VCaP (cell line): Measurements from ENCODE around the gene EFHB.

Experiments
- H3K27ac ChIP-seq: fragments of 450-650 bp; 2 replicates; pipeline ENCODE4 v1.5.1; 2017
- TF ChIP-seq, protein P1 (sequence below): fragments of 450-650 bp; conservative IDR thresholded peaks from 2 replicates; pipeline ENCODE4 v1.5.1; 2017; ENCODE audit warnings: mild to moderate bottlenecking, moderate library complexity

EFHB gene, protein sequence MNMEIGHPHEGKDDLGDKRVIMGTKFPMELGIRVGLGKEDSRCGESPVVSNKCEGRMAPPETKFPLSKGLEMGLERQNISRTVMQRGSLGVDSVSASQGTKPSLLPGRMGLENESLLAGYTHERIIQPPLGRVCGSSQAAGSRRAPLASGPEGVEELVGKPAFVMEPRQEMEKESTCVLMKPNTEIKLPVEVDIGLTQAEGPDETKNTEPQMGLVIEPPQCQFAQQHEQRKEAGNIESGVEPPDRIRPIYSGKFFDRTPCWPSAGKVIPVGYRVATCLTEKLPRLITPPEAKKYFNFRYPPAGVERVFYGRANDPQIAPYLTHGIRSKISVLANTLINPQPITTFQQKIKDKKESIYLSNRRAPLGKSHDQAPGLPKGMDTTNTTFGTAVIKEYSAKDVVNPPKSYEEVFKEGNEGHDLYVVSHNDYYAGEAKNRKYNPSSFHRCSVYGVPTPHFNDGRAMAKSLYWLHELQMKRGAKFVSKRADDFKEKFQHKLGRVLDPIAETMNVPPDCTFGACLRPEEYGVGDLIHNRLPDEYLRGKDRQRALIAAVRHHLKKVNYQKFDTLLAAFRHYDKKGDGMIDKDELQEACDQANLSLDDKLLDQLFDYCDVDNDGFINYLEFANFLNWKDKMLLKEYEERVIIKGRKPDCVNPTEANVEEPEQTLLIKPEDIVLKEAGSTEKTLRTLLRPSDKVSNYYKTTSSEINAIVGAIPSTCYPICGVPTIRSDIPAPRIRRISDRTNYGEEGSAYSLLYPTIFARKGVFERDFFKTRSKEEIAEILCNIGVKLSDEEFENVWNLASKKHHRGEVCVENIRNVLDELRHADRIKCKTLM

DNA sequence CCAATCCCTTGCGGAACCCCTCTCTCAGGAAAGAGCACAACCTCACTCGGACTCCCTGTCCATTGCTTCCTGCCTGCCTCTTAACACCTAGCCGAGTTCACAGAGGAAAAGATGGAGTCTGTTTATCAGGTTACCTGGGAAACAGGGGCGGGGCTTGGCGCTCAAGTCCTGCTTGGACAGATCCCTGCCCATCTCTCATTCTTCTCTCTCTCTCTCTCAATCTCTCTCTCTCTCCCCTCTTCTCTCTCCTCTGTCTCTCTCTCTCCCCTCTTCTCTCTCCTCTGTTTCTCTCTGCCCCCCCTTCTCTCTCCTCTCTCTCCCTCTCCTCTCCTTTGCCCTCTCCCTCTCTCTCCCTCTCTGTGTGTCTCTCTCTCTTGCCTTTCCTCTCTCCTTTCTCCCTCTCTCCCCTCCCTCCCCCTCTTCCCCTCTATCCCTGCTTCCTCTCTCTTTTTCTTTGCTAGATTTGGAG is at the start of gene EFHB:
EFHB (minus strand) TSS at position 120 of the 469 bp plus-strand sequence. CDS start 199 bp downstream, outside the sequence.
- H3K27ac ChIP-seq, result no peak within 1 kb of the TSS
- TF ChIP-seq, protein P1, sequence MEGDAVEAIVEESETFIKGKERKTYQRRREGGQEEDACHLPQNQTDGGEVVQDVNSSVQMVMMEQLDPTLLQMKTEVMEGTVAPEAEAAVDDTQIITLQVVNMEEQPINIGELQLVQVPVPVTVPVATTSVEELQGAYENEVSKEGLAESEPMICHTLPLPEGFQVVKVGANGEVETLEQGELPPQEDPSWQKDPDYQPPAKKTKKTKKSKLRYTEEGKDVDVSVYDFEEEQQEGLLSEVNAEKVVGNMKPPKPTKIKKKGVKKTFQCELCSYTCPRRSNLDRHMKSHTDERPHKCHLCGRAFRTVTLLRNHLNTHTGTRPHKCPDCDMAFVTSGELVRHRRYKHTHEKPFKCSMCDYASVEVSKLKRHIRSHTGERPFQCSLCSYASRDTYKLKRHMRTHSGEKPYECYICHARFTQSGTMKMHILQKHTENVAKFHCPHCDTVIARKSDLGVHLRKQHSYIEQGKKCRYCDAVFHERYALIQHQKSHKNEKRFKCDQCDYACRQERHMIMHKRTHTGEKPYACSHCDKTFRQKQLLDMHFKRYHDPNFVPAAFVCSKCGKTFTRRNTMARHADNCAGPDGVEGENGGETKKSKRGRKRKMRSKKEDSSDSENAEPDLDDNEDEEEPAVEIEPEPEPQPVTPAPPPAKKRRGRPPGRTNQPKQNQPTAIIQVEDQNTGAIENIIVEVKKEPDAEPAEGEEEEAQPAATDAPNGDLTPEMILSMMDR, result no peak

DNA sequence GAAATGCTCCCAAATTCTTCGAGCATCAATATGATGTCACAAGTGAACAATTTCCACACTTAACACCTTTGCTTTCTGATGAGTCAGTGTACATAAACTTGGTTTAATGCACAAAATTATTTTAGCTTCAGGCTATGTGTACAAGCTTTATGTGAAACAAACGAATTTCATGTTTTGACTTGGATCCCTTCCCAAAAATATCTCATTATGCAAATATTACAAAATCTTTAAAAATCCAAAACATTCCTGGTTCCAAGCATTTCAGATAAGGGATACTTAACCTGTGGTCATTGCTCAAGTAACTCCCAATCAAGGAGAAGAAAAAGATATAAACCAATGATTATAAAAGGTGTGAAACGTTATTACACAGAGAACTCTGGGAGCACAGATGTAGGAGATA is 38.0 kb upstream of the EFHB start:
- TF ChIP-seq, protein P1, result no peak
- no peak overlapping the region for H3K27ac ChIP-seq

DNA sequence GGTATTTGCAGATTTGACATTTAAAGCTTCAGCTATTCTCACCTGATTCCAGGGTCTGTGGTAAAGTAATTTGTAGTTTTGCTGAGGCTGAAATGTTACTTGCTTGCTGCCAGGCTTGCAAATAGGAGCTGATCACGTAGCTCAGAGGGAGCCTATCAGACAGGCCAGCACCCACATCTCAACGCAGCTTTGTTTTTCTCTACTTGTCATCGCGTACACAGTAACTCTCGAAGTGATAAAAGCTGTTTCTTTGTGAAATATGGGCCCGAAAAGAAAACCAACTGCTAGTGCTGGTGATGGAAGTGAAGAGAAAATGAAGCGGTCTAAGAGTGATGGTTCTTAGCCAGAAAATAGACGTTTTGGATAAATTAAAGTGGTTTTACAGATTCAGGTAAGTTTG is 36.3 kb upstream of the EFHB start:
- TF ChIP-seq, protein P1, result no peak
- H3K27ac ChIP-seq, result 0 out of 2 replicates have a peak overlapping the region, but pooled peaks have one; percentile 1

DNA sequence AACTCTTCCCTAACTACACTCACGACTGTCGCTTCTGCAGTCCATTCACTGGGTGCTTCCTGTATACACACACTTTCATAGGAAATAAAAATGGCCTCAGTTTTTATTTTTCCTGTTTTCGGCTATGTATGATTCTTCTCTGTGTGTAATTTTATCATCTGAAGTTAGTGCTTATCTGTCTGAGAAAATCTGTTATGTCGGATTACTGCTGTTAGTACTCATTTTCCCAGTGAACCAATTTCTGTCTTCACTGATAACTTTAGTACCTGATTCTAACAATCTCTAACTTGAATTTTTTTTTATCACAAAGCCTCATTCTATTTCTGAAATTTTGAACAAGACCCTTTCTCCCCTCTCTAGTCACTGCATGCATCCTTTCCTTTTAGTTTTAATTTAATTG is 33.8 kb upstream of the EFHB start:
- TF ChIP-seq, protein P1, result no peak
- no peak overlapping the region for H3K27ac ChIP-seq

DNA sequence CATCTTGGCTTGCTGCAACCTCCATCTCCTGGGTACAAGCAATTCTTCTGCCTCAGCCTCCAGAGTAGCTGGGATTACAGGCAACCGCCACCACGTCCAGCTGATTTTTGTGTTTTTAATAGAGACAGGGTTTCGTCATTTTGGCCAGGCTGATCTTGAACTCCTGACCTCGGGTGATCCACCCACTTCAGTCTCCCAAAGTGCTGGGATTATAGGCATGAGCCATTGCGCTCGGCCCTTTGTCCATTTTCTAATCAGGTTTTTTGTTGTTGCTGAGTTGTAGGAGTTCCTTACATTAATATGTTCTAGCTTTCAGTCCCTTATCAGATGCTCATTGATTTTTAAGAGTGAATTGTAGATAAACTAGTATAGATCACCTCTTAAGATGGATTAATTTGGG is 33.2 kb upstream of the EFHB start:
- TF ChIP-seq, protein P1, result no peak
- no peak overlapping the region for H3K27ac ChIP-seq

DNA sequence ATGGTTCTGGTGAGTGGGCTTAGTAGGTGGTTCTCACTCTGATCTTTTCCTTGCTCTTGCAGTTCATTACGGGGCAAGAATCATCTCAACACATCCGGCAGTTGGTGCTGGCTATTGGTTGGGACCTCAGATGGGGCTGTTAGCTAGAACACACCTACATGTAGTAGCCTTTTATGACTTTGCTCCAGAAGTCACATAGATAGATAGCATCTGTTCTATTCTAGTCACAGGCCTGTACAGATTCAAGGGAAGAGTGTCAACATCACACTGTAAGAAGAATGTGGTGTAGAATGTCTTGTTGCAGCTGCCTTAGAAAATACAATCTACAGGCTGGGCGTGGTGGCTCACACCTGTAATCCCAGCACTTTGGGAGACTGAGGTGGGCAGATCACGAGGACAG is 27.9 kb upstream of the EFHB start:
- TF ChIP-seq, protein P1, result no peak
- H3K27ac ChIP-seq, result no peak overlapping the region

DNA sequence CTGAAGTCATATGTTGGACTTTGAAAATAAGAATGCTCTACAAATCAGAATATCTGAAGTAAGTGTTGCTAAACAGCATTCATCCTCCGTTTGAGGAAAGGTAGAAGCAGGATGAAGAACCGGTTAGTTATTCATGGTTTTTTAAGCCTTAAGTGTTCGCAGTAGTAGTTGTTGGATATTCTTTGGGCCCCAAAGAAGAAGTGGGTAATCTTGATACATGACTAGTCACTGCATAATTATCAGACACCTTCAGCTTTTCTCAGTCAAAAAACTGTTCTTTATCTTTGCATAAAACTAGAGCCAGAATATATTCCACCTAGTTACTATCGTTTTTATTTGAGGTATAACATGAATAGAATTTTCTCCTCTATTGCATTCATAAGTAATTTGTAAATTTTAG is 26.7 kb upstream of the EFHB start:
- TF ChIP-seq, protein P1, result no peak
- H3K27ac ChIP-seq, result no peak overlapping the region
